Neuronal stem cell (in vitro differentiated cells): ENCODE results near the gene CAMK2B. TPM values are rescaled to one million over a fixed set of nuclear protein-coding genes. Genes with fewer than 3 reads are reported as not detected.

Experiments used
- DNase-seq: peaks from one replicate; pipeline ENCODE4 v3.0.0-alpha.2; 2013; ENCODE audit warnings: low spot score
- H2AFZ ChIP-seq: one replicate; pipeline ENCODE4 v1.6.1; 2013; ENCODE audit warnings: mild to moderate bottlenecking, low read length, inconsistent platforms
- H2AK5ac ChIP-seq: 2 replicates; pipeline ENCODE4 v1.6.1; 2013; ENCODE audit warnings: low read depth, mild to moderate bottlenecking, inconsistent platforms, low read length, moderate library complexity, mixed read lengths
- H2BK120ac ChIP-seq: 2 replicates; pipeline ENCODE4 v1.6.1; 2013; ENCODE audit warnings: low read depth, mild to moderate bottlenecking, inconsistent platforms, low read length, moderate library complexity, mixed read lengths
- H2BK12ac ChIP-seq: one replicate; pipeline ENCODE4 v1.6.1; 2013; ENCODE audit warnings: low read length, inconsistent platforms
- H2BK15ac ChIP-seq: 2 replicates; pipeline ENCODE4 v1.6.1; 2013; ENCODE audit warnings: mild to moderate bottlenecking, low read length, inconsistent platforms, mixed read lengths
- H2BK5ac ChIP-seq: one replicate; pipeline ENCODE4 v1.6.1; 2013; ENCODE audit warnings: inconsistent platforms, mild to moderate bottlenecking, low read length, moderate library complexity
- H3K14ac ChIP-seq: one replicate; pipeline ENCODE4 v1.6.1; 2013; ENCODE audit warnings: low read length, inconsistent platforms
- H3K18ac ChIP-seq: 2 replicates; pipeline ENCODE4 v1.6.1; 2013; ENCODE audit warnings: low read length, inconsistent platforms
- H3K23ac ChIP-seq: 2 replicates; pipeline ENCODE4 v1.6.1; 2013; ENCODE audit warnings: low read depth, mild to moderate bottlenecking, mixed read lengths, low read length, inconsistent platforms; ENCODE audit not compliant: poor library complexity
- H3K27ac ChIP-seq: replicated peaks from 3 replicates; pipeline ENCODE4 v1.5.1; 2013; ENCODE audit warnings: low read length, inconsistent platforms
- H3K27me3 ChIP-seq, 3 experiments: 2 replicates each; pipeline ENCODE4 v1.6.1; 2013; ENCODE audit warnings: low read length in 3 of 3, mild to moderate bottlenecking in 2 of 3, inconsistent platforms in 1 of 3, low read depth in 1 of 3, mixed read lengths in 1 of 3, moderate library complexity in 1 of 3; ENCODE audit not compliant: control insufficient read depth in 3 of 3, insufficient read depth in 3 of 3
- H3K36me3 ChIP-seq, 2 donors: replicated peaks in 1 of 2; 2 replicates each; pipeline ENCODE4 v1.6.1; 2013; ENCODE audit warnings: low read length in 2 of 2; ENCODE audit not compliant: control insufficient read depth in 2 of 2, insufficient read depth in 2 of 2
- H3K4ac ChIP-seq: 2 replicates; pipeline ENCODE4 v1.6.1; 2013; ENCODE audit warnings: inconsistent platforms, mild to moderate bottlenecking, low read length, moderate library complexity
- H3K4me1 ChIP-seq, 2 donors: 1 replicate in 1 of 2; 2 replicates in 1 of 2; pipeline ENCODE4 v1.6.1; 2013; ENCODE audit warnings: low read length in 2 of 2, low read depth in 1 of 2; ENCODE audit not compliant: control insufficient read depth in 2 of 2, insufficient read depth in 1 of 2
- H3K4me2 ChIP-seq: one replicate; pipeline ENCODE4 v1.6.1; 2013; ENCODE audit warnings: mild to moderate bottlenecking, low read length, inconsistent platforms; ENCODE audit not compliant: insufficient read depth, poor library complexity, severe bottlenecking
- H3K4me3 ChIP-seq, 2 donors: 2 replicates each; pipeline ENCODE4 v1.5.1; 2013; ENCODE audit warnings: low read length in 2 of 2, mild to moderate bottlenecking in 2 of 2, inconsistent platforms in 1 of 2, moderate library complexity in 1 of 2
- H3K79me1 ChIP-seq: one replicate; pipeline ENCODE4 v1.6.1; 2013; ENCODE audit warnings: low read depth, mild to moderate bottlenecking, inconsistent platforms, low read length, moderate library complexity
- H3K9ac ChIP-seq: one replicate; pipeline ENCODE4 v1.6.1; 2013; ENCODE audit warnings: mild to moderate bottlenecking, low read depth, low read length, inconsistent platforms; ENCODE audit not compliant: poor library complexity
- H3K9me3 ChIP-seq, 2 donors: replicated peaks in 1 of 2; 2 replicates each; pipeline versions ENCODE3 to v1.6.1; 2013; ENCODE audit warnings: low read length in 2 of 2, mild to moderate bottlenecking in 2 of 2, inconsistent platforms in 1 of 2, low read depth in 1 of 2, mixed read lengths in 1 of 2, moderate library complexity in 1 of 2; ENCODE audit not compliant: control insufficient read depth in 2 of 2, insufficient read depth in 1 of 2
- H4K8ac ChIP-seq: one replicate; pipeline ENCODE4 v1.6.1; 2013; ENCODE audit warnings: low read depth, mild to moderate bottlenecking, inconsistent platforms, low read length, moderate library complexity
- H4K91ac ChIP-seq: one replicate; pipeline ENCODE4 v1.6.1; 2013; ENCODE audit warnings: low read length, low read depth, mild to moderate bottlenecking, inconsistent platforms; ENCODE audit not compliant: poor library complexity
- WGBS, 2 donors: extraction: QIAGEN DNeasy Blood & Tissue Kit; methylation state at CpG; one replicate each; pipeline ENCODE4 v1.1.7; 2013; ENCODE audit warnings: missing lambda C conversion rate in 2 of 2, mixed read lengths in 1 of 2; ENCODE audit not compliant: insufficient read length in 2 of 2, insufficient replicate concordance in 1 of 2; ENCODE audit errors: extremely low coverage in 2 of 2; 5-methylcytosine and 5-hydroxymethylcytosine counted together
- polyA plus RNA-seq, 2 experiments: library from polyadenylated mRNA; stranded (reverse); fragments of 200-250 nt; gene quantifications; one replicate each; pipeline ENCODE4 v1.2.3, GENCODE V29; 2013

Gene CAMK2B
- 0.79 TPM for polyA plus RNA-seq (2013, experiment 1 of 2)
- 0.65 TPM for polyA plus RNA-seq (2013, experiment 2 of 2)

DNA sequence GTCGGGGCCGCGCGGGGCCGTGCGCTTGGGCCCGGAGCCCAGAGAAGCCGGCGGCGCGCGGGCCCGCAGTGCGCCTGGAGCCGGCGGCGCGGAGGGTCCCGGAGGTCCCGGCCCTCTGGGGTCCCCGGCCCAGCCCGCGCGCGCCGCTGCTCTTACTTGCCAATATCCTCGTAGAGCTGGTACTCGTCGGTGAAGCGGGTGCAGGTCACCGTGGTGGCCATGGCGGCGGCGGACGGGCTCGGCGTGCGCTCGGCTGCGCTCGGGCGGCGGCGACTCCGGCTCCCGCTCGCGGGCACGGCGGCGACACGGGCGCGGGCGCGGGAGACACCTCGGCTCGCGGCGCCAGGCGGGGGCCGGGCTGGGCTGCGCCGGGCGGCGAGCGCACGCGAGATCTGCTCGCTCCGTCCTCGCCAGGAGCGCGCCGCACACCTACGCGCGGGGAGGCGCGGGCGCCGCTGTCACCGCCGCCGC, at the start of gene CAMK2B:
Gene CAMK2B (minus strand): TSS at position 394 of the 471 bp plus-strand sequence. CDS start 173 bp downstream, at position 221.
- no peak for DNase-seq
- peak within 1 kb of the TSS; percentile 89 for H3K14ac ChIP-seq
- H2BK15ac ChIP-seq, result no peak within 1 kb of the TSS
- no peak within 1 kb of the TSS for H2BK5ac ChIP-seq
- peak within 1 kb of the TSS; percentile 80 for H3K18ac ChIP-seq
- peak within 1 kb of the TSS; percentile 97 for H3K4me2 ChIP-seq
- H3K9me3 ChIP-seq, result peaks cover 0 to 2% of the 10 kb centered on the region in 2 donors
- peaks cover 9 to 77% (median 52%) of the 10 kb centered on the region in 3 experiments for H3K27me3 ChIP-seq
- peaks cover 2% of the 10 kb centered on the region for H3K79me1 ChIP-seq
- H2AK5ac ChIP-seq, result peak within 1 kb of the TSS; percentile 43
- no peaks in the 10 kb centered on the region for H3K4me1 ChIP-seq
- peak within 1 kb of the TSS; percentile 83 for H2AFZ ChIP-seq
- H4K8ac ChIP-seq, result no peak within 1 kb of the TSS
- H3K23ac ChIP-seq, result no peak within 1 kb of the TSS
- no peak within 1 kb of the TSS for H4K91ac ChIP-seq
- peak within 1 kb of the TSS; percentile 42 to 84 for H3K4me3 ChIP-seq
- H2BK120ac ChIP-seq, result no peak within 1 kb of the TSS
- peak within 1 kb of the TSS; percentile 81 for H3K9ac ChIP-seq
- H2BK12ac ChIP-seq, result no peak within 1 kb of the TSS
- H3K36me3 ChIP-seq, result no peaks in the 10 kb centered on the region
- no peak within 1 kb of the TSS for H3K4ac ChIP-seq
- no CpG with 5 or more reads among the region's 85 CpGs for WGBS, 2 donors
- H3K27ac ChIP-seq, result no peak within 1 kb of the TSS

- no peak overlapping the region for H3K4ac ChIP-seq
- no peak overlapping the region for H4K91ac ChIP-seq
- WGBS, 2 donors, result no CpG with 5 or more reads among the region's 12 CpGs
- H3K27ac ChIP-seq, result no peak overlapping the region
- no peaks in the 10 kb centered on the region for H3K79me1 ChIP-seq
- H2AFZ ChIP-seq, result no peak overlapping the region
- no peak overlapping the region for H3K4me3 ChIP-seq
- peaks cover 0 to 3% (median 0%) of the 10 kb centered on the region in 3 experiments for H3K27me3 ChIP-seq
- no peak overlapping the region for H3K23ac ChIP-seq
- peak overlapping the region; percentile 84 for H2AK5ac ChIP-seq
- DNase-seq, result no peak
- no peak overlapping the region for H3K9ac ChIP-seq
- H3K4me1 ChIP-seq, result peaks cover 0 to 2% of the 10 kb centered on the region in 2 donors
- H3K4me2 ChIP-seq, result no peak overlapping the region
- H2BK120ac ChIP-seq, result no peak overlapping the region
- no peaks in the 10 kb centered on the region for H3K9me3 ChIP-seq
- no peak overlapping the region for H3K14ac ChIP-seq
- no peaks in the 10 kb centered on the region for H3K36me3 ChIP-seq
- no peak overlapping the region for H2BK15ac ChIP-seq
- H3K18ac ChIP-seq, result no peak overlapping the region
- no peak overlapping the region for H4K8ac ChIP-seq
- H2BK5ac ChIP-seq, result no peak overlapping the region
- H2BK12ac ChIP-seq, result peak overlapping the region; percentile 7
Measured at GRCh38 chr7:44374007-44374763, 48.8 kb upstream of the CAMK2B start.

GRCh38 chr7:44373418-44373740, 48.0 kb upstream of the CAMK2B start:
- Histone ChIP-seq H3K4me2 (no peak overlapping the region), H3K4ac (no peak overlapping the region), H3K9ac (no peak overlapping the region), H3K23ac (no peak overlapping the region), H2BK5ac (no peak overlapping the region), H3K4me1 (no peaks in the 10 kb centered on the region), H2AK5ac (no peak overlapping the region), H3K27ac (no peak overlapping the region), H3K14ac (no peak overlapping the region), H4K91ac (no peak overlapping the region), H3K9me3 (no peaks in the 10 kb centered on the region), H2BK12ac (no peak overlapping the region), H3K27me3 (peaks cover 0 to 3% (median 0%) of the 10 kb centered on the region in 3 experiments), H2BK120ac (no peak overlapping the region), H3K18ac (no peak overlapping the region), H3K79me1 (no peaks in the 10 kb centered on the region), H4K8ac (no peak overlapping the region), H2BK15ac (no peak overlapping the region), H3K36me3 (no peaks in the 10 kb centered on the region), H3K4me3 (peak overlapping the region in 1 of 2 donors; percentile 45), H2AFZ (no peak overlapping the region)
- DNase-seq, result no peak
- WGBS, 2 donors, result no CpG with 5 or more reads among the region's 2 CpGs

GRCh38 chr7:44372560-44373417, 47.4 kb upstream of the CAMK2B start:
- H3K27ac ChIP-seq, result no peak overlapping the region
- H3K9ac ChIP-seq, result no peak overlapping the region
- no peak overlapping the region for H2AK5ac ChIP-seq
- H2BK12ac ChIP-seq, result no peak overlapping the region
- no peak overlapping the region for H3K4me2 ChIP-seq
- H3K18ac ChIP-seq, result no peak overlapping the region
- no peak overlapping the region for H4K91ac ChIP-seq
- peaks cover 0 to 3% (median 0%) of the 10 kb centered on the region in 3 experiments for H3K27me3 ChIP-seq
- WGBS, 2 donors, result no CpG with 5 or more reads among the region's 5 CpGs
- no peak overlapping the region for H3K23ac ChIP-seq
- no peak overlapping the region for H2BK15ac ChIP-seq
- no peaks in the 10 kb centered on the region for H3K9me3 ChIP-seq
- H3K79me1 ChIP-seq, result no peaks in the 10 kb centered on the region
- no peak overlapping the region for H3K14ac ChIP-seq
- no peak for DNase-seq
- no peak overlapping the region for H2BK120ac ChIP-seq
- H3K4me1 ChIP-seq, result no peaks in the 10 kb centered on the region
- H2AFZ ChIP-seq, result no peak overlapping the region
- H4K8ac ChIP-seq, result no peak overlapping the region
- H2BK5ac ChIP-seq, result no peak overlapping the region
- H3K4me3 ChIP-seq, result peak overlapping the region in 1 of 2 donors; percentile 45
- H3K4ac ChIP-seq, result no peak overlapping the region
- no peaks in the 10 kb centered on the region for H3K36me3 ChIP-seq
